NCI-H774 (cell line): ENCODE measurements around the gene FITM1.
"Not testable (repeated sequence)": the region's sequence is repeated elsewhere in the genome, so short reads cannot be mapped to it uniquely, and the experiment has no call there.

Source experiments
- DNase-seq: peaks from one replicate; lab custom pipeline; 2025; lab: John Stamatoyannopoulos, UW

The FITM1 gene

GRCh38 chr14:24098229-24098926 lies 32.1 kb upstream of the FITM1 start:
- DNase-seq, result no peak

- peak; percentile 32 for DNase-seq
These were observed 31.3 kb upstream of the FITM1 start for GRCh38 chr14:24098927-24099813.

- no peak for DNase-seq
These were observed 30.1 kb upstream of the FITM1 start for GRCh38 chr14:24100197-24100981.

GRCh38 chr14:24100982-24101494 lies 29.4 kb upstream of the FITM1 start:
- no peak for DNase-seq

- no peak for DNase-seq
These were observed 28.0 kb upstream of the FITM1 start for GRCh38 chr14:24102357-24103048.

GRCh38 chr14:24103451-24103850 lies 27.0 kb upstream of the FITM1 start:
- no peak for DNase-seq

- not testable (repeated sequence) for DNase-seq
These were observed 24.7 kb upstream of the FITM1 start for GRCh38 chr14:24105609-24106239.

- no peak for DNase-seq
These were observed 23.7 kb upstream of the FITM1 start for GRCh38 chr14:24106672-24107271.

- no peak for DNase-seq
These were observed 22.1 kb upstream of the FITM1 start for GRCh38 chr14:24108336-24108874.

- DNase-seq, result no peak
These were observed 20.4 kb upstream of the FITM1 start for GRCh38 chr14:24110060-24110459.

GRCh38 chr14:24110523-24110922 lies 19.9 kb upstream of the FITM1 start:
- DNase-seq, result no peak

GRCh38 chr14:24113379-24113800 lies 17.1 kb upstream of the FITM1 start:
- no peak for DNase-seq

- DNase-seq, result peak; percentile 79
These were observed 16.5 kb upstream of the FITM1 start for GRCh38 chr14:24113801-24114531.

- peak; percentile 99 for DNase-seq
These were observed 15.7 kb upstream of the FITM1 start, which contains the start of the genes DCAF11 and NRL for GRCh38 chr14:24114532-24115421. DCAF11 (plus strand) TSS chr14:24114777; CDS start chr14:24115595, 818 bp downstream. NRL (minus strand) TSS chr14:24114949; CDS start chr14:24082848, 32,101 bp downstream.

GRCh38 chr14:24115422-24116127 lies 14.9 kb upstream of the FITM1 start:
- no peak for DNase-seq

GRCh38 chr14:24116128-24116814 lies 14.2 kb upstream of the FITM1 start:
- no peak for DNase-seq

GRCh38 chr14:24117179-24117578 lies 13.3 kb upstream of the FITM1 start:
- no peak for DNase-seq
